SU-DHL-6 (cell line): ENCODE measurements around the gene MCRIP2.

Source experiments
- H2AFZ ChIP-seq: fragments of 200-600 bp; sonication (generic); 2 replicates; pipeline ENCODE4 v1.6.1; 2014; ENCODE audit warnings: low read depth, mild to moderate bottlenecking, moderate library complexity, mixed read lengths, antibody characterized with exemption, low read length; ENCODE audit not compliant: severe bottlenecking
- H3F3A ChIP-seq: fragments of 200-600 bp; shearing (Covaris generic); 2 replicates; pipeline ENCODE4 v1.6.0; 2016; ENCODE audit warnings: antibody characterized with exemption, mild to moderate bottlenecking; ENCODE audit not compliant: insufficient read depth
- H3K27ac ChIP-seq: fragments of 200-600 bp; sonication (generic); 2 replicates; pipeline ENCODE4 v1.5.1; 2016; ENCODE audit warnings: low read depth, mild to moderate bottlenecking, low read length, moderate library complexity, mixed read lengths
- H3K27me3 ChIP-seq: fragments of 200-600 bp; sonication (generic), shearing (Covaris generic); 2 replicates; pipeline ENCODE4 v1.6.0; 2014; ENCODE audit warnings: mild to moderate bottlenecking, low read length
- H3K36me3 ChIP-seq: fragments of 200-600 bp; sonication (generic); 2 replicates; pipeline ENCODE4 v1.6.1; 2014; ENCODE audit warnings: mild to moderate bottlenecking, low read length, mixed read lengths
- H3K4me2 ChIP-seq: fragments of 300-600, 200-600 bp; shearing (Covaris generic), sonication (generic); 2 replicates; pipeline ENCODE4 v1.6.0; 2014; ENCODE audit warnings: low read length, low read depth, mild to moderate bottlenecking; ENCODE audit not compliant: poor library complexity, severe bottlenecking
- H3K4me3 ChIP-seq: fragments of 200-600 bp; sonication (generic); 2 replicates; pipeline ENCODE4 v1.5.1; 2014; ENCODE audit warnings: antibody characterized with exemption, low read length, mild to moderate bottlenecking, mixed read lengths; ENCODE audit not compliant: insufficient read depth, poor library complexity, severe bottlenecking
- H3K79me2 ChIP-seq: fragments of 200-600 bp; sonication (generic); 2 replicates; pipeline ENCODE4 v1.6.1; 2014; ENCODE audit warnings: mild to moderate bottlenecking, low read length, moderate library complexity; ENCODE audit not compliant: insufficient read depth
- H3K9ac ChIP-seq: fragments of 200-600 bp; sonication (generic); 2 replicates; pipeline ENCODE4 v1.7.0; 2014; ENCODE audit warnings: mild to moderate bottlenecking, low read length
- H3K9me2 ChIP-seq: fragments of 200-600 bp; sonication (generic); replicated peaks from 2 replicates; pipeline ENCODE4 v1.6.1; 2014; ENCODE audit warnings: low read length; ENCODE audit not compliant: insufficient read depth
- H3K9me3 ChIP-seq: fragments of 200-600 bp; sonication (generic); 2 replicates; pipeline ENCODE4 v1.6.1; 2014; ENCODE audit warnings: low read length, mixed read lengths; ENCODE audit not compliant: insufficient read depth
- H4K20me1 ChIP-seq: fragments of 200-600 bp; sonication (generic); 2 replicates; pipeline ENCODE4 v1.6.1; 2014; ENCODE audit warnings: low read depth, mild to moderate bottlenecking, antibody characterized with exemption, low read length, moderate library complexity, mixed read lengths
- EZH2phosphoT487 ChIP-seq: fragments of 200-600 bp; sonication (generic), shearing (Covaris generic); conservative IDR thresholded peaks from 2 replicates; pipeline ENCODE4 v1.6.1; 2018; ENCODE audit warnings: mild to moderate bottlenecking, antibody characterized with exemption, low read length, moderate library complexity, mixed read lengths
- TF ChIP-seq, protein P1 (sequence below): fragments of 200-600 bp; sonication (generic); IDR thresholded peaks from one replicate; pipeline ENCODE4 v1.5.1; 2017; ENCODE audit warnings: antibody characterized with exemption, mild to moderate bottlenecking, low read length, moderate library complexity; ENCODE audit not compliant: insufficient read depth, poor library complexity, severe bottlenecking

The MCRIP2 gene

DNA sequence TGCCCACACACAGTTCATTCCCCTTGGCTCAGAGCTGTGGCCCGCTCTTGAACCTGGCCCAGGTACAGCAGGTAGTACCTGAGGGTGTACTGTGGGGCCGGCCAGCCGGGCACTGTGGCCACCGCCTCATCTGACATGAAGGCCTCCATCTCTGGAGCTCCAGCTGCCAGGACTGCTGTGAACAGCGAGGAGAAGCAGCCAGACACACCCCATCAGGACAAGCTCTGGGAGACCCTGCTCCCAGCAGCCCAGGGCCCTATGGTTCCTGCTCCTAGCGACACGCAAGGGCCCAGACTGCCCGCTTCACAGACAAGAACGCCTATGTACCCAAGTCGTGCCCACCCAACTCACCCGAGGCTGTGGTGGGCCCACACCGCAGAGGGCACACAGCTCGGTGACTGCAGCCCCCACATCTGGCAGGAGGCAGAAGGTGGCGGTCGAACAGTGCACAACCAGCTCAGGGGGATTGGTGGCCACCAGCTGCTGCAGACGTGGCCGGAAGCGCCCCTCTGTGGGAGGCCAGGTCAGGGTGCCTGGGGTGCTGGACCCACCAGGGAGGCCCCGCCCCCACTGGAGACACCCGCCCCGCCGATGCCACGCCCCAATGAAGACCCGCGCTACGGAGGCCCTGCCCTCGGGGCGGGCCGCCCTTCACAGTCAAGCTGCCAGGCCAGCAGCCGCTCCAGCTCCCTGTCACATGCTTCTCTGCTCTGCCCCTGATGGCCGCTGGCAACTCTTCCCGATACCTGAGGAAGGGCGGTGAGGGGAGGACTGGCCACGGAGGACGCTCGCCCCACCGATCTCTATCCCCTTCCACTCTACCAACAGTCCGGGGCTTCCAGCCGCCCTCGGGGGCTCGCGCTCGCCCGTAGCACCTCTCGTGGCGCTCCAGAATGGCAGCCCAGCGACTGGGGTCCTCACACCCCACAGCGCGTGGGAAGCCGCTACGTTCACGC is 37.5 kb downstream of the MCRIP2 start:
- Histone ChIP-seq H3K27ac (peak overlapping the region; percentile 69), H3K9ac (peak overlapping the region; percentile 49)

DNA sequence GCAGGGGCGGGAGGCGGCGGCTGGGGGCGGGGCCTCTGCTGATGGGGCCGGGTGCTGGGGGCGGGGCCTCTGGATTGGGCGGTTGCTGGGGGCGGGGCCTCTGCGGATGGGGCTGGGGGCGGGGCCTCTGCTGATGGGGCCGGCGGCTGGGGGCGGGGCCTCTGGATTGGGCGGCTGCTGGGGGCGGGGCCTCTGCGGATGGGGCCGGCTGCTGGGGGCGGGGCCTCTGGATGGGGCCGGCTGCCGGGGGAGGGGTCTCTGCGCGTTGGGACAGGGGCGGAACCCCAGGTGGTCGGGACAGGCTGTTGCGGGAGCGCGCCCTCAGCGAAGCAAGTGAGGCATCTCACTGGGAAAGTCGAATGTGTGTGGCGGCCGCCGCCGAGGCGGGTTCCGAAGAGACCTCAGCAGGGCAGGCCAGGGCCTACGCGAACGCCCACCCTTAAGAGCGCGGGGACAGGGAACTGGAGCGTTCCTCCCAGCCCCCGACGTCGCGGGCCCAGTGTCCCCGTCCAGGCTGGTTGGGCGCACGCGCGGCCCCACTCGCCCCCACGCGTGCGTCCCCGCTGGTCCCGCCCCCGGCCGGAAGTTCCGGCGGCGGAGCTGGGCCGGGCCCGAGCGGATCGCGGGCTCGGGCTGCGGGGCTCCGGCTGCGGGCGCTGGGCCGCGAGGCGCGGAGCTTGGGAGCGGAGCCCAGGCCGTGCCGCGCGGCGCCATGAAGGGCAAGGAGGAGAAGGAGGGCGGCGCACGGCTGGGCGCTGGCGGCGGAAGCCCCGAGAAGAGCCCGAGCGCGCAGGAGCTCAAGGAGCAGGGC is 38.4 kb downstream of the MCRIP2 start, which contains the start of gene STUB1:
STUB1 (plus strand) TSS at position 597 of the 811 bp plus-strand sequence; CDS start at position 713, 116 bp downstream.
- Histone ChIP-seq H3F3A (peaks cover 9% of the 10 kb centered on the region; the same call in 1 of the 2 replicates), H3K9me3 (no peaks in the 10 kb centered on the region), H3K9me2 (no peaks in the 10 kb centered on the region), H3K4me3 (peak within 1 kb of the TSS; percentile 62), H2AFZ (peak within 1 kb of the TSS; percentile 90), H3K9ac (peak within 1 kb of the TSS; percentile 75), H3K27ac (peak within 1 kb of the TSS; percentile 69), H3K79me2 (peaks cover 23% of the 10 kb centered on the region; the same call in 1 of the 2 replicates), H4K20me1 (no peaks in the 10 kb centered on the region), H3K27me3 (no peaks in the 10 kb centered on the region), H3K36me3 (no peaks in the 10 kb centered on the region), H3K4me2 (peak within 1 kb of the TSS; percentile 63)
- no peak for TF ChIP-seq EZH2phosphoT487
- TF ChIP-seq, protein P1, sequence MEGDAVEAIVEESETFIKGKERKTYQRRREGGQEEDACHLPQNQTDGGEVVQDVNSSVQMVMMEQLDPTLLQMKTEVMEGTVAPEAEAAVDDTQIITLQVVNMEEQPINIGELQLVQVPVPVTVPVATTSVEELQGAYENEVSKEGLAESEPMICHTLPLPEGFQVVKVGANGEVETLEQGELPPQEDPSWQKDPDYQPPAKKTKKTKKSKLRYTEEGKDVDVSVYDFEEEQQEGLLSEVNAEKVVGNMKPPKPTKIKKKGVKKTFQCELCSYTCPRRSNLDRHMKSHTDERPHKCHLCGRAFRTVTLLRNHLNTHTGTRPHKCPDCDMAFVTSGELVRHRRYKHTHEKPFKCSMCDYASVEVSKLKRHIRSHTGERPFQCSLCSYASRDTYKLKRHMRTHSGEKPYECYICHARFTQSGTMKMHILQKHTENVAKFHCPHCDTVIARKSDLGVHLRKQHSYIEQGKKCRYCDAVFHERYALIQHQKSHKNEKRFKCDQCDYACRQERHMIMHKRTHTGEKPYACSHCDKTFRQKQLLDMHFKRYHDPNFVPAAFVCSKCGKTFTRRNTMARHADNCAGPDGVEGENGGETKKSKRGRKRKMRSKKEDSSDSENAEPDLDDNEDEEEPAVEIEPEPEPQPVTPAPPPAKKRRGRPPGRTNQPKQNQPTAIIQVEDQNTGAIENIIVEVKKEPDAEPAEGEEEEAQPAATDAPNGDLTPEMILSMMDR, result no peak

More for the DNA sequence above, 37.5 kb downstream of the MCRIP2 start:
- H3K27me3 ChIP-seq, result no peaks in the 10 kb centered on the region
- peak overlapping the region; percentile 32 for H3K4me3 ChIP-seq
- no peaks in the 10 kb centered on the region for H3K9me2 ChIP-seq
- H2AFZ ChIP-seq, result peak overlapping the region; percentile 90
- H3F3A ChIP-seq, result peaks cover 9% of the 10 kb centered on the region; the same call in 1 of the 2 replicates
- H3K36me3 ChIP-seq, result no peaks in the 10 kb centered on the region
- TF ChIP-seq, protein P1, result no peak
- TF ChIP-seq EZH2phosphoT487, result no peak
- H3K9me3 ChIP-seq, result no peaks in the 10 kb centered on the region
- no peaks in the 10 kb centered on the region for H4K20me1 ChIP-seq
- H3K79me2 ChIP-seq, result peaks cover 23% of the 10 kb centered on the region; the same call in 1 of the 2 replicates
- H3K4me2 ChIP-seq, result peak overlapping the region; percentile 63

DNA sequence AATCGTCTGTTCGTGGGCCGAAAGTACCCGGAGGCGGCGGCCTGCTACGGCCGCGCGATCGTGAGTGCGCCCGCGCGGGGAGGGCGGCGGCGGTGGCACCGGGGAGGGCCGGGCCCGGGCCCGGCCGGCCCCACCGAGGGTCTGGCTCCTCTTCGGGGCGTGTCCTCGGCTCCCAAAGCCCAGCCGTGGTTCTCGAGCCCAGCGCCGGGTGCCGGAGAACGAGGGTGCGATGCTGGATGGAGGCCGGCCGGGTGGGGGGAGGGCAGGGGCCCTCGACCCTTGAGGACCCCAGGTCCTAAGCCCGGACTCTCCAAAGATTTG is 39.0 kb downstream of the MCRIP2 start:
- H3K27ac ChIP-seq, result peak overlapping the region; percentile 51

More for the DNA sequence above, 39.0 kb downstream of the MCRIP2 start:
- H3K9ac ChIP-seq, result peak overlapping the region; percentile 75
- no peak for TF ChIP-seq EZH2phosphoT487
- TF ChIP-seq, protein P1, result no peak
- H3K79me2 ChIP-seq, result peaks cover 23% of the 10 kb centered on the region; the same call in 1 of the 2 replicates
- H2AFZ ChIP-seq, result no peak overlapping the region
- no peaks in the 10 kb centered on the region for H3K27me3 ChIP-seq
- H3K36me3 ChIP-seq, result no peaks in the 10 kb centered on the region
- no peaks in the 10 kb centered on the region for H3K9me3 ChIP-seq
- H3K4me3 ChIP-seq, result peak overlapping the region; percentile 62
- H3K9me2 ChIP-seq, result no peaks in the 10 kb centered on the region
- peak overlapping the region; percentile 57 for H3K4me2 ChIP-seq
- H4K20me1 ChIP-seq, result no peaks in the 10 kb centered on the region
- peaks cover 9% of the 10 kb centered on the region; the same call in 1 of the 2 replicates for H3F3A ChIP-seq
